ENCODE data around the gene TRIM3. TPM values are rescaled to one million over a fixed set of nuclear protein-coding genes. Genes with fewer than 3 reads are reported as not detected.

Gene TRIM3
- total and polyA plus RNA-seq, 5 experiments from 2014 or later, result 1.2 to 25.9 (median 2.4) TPM

DNA sequence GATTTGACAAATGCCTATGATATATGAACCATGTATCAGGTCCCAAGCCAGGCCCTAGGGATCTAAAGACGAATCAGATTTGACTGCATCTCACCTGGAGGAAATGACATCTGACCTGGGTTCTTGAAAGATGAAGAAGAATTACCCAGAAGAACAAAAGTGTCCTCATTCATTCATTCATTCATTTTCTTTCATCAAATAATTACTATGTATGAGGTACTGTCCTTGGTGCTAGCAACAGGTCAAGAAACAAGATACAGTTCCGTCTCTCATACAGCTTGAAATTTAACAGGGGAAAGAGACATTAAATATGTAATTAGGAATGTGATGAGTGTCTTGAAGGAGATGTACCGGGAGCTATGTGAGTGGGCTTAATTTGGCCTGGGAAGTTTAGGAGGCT, 53.1 kb downstream of the TRIM3 start:
- Mint-ChIP-seq H3K4me1 (peaks cover 8 to 12% (median 10%) of the 10 kb centered on the region in 4 donors), H3K36me3 (no peaks in the 10 kb centered on the region), H3K4me3 (peak overlapping the region in 3 of 10 donors; percentile 46 to 84 (median 62)), H3K27me3 (peaks cover 0 to 24% (median 2%) of the 10 kb centered on the region in 5 donors), H3K9me3 (no peaks in the 10 kb centered on the region), H3K27ac (peak overlapping the region in 5 of 10 donors; percentile 17 to 87 (median 53))
- ATAC-seq (no peak), DNase-seq (no peak)
- POLR2A ChIA-PET, result interaction anchor here (1.3 to 13.6 kb wide), 3 partner anchors 18 to 42 kb away, joined by 5 to 421 read pairs (median 161); partner anchors contain the start of gene SMPD1

DNA sequence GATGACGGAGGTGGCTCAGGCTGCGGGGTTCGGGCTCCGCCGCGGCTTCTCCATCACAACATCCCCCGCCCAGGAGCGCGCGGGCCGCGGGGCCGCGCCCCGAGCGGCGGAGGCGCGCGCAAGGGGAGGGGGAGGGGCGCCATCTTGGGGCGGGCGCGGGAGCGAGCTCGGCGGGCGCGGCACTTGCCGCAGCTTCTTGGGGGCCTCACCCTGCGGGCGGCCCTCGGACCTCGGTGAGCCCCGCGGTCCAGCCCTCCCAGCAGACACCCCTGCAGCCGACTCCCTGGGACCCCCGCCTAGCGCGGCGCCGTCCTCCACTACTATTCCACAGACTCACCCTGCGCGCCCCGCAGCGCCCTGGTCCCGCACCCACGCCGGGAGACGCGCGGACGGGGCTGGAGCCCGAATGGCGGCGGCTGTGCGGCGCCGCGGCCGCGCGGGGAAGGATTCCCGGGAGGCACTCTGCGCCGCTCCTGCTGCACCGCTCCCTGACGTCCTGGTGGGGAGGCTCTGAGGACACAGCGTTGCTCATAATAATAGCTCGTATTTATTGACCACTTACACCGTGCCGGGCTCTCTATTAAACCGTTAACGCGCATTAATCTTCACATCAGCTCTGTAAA, 54.6 kb downstream of the TRIM3 start, which contains the start of gene APBB1:
Gene APBB1 (minus strand): TSS at position 86 of the 623 bp plus-strand sequence. CDS start 7,747 bp downstream, outside the sequence.
- H3K4me1 Mint-ChIP-seq, result peaks cover 8 to 12% (median 10%) of the 10 kb centered on the region in 4 donors
- peak; percentile 63 to 85 (median 78) for DNase-seq
- no peaks in the 10 kb centered on the region for H3K9me3 Mint-ChIP-seq
- peaks cover 0 to 22% (median 2%) of the 10 kb centered on the region in 5 donors for H3K27me3 Mint-ChIP-seq
- peak within 1 kb of the TSS in 9 of 10 donors; percentile 76 to 89 (median 84) for H3K4me3 Mint-ChIP-seq
- ATAC-seq, result peak; percentile 64 to 73
- no peaks in the 10 kb centered on the region for H3K36me3 Mint-ChIP-seq
- peak within 1 kb of the TSS in 9 of 10 donors; percentile 84 to 92 (median 91) for H3K27ac Mint-ChIP-seq
- POLR2A ChIA-PET, result interaction anchor here (0.9 to 13.6 kb wide), 10 partner anchors 9 to 63 kb away, joined by 4 to 421 read pairs (median 10); partner anchors contain the start of gene SMPD1

DNA sequence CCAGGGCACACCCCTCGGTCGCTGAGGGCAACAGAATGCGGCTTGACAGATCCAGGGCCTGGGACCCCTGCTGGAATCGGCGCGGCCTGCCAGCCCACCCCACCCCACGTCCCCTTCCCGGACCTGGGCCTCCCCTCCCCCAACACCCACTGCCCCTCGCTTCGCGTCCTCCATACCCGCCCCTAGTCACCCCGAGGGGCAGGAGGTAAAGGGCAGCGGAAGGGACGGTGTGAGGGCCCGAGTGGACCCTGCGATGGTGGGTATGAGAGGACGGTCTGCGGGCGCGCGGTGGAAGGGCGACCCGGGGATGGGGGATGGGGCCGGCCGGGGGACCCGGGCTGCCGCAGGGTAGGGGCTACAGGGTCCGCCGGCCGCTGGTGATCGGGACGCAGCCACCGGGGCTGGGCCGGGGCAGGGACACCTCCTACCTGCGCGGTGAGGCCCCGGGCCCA, 55.2 kb downstream of the TRIM3 start:
- no peak overlapping the region for H3K27ac Mint-ChIP-seq
- POLR2A ChIA-PET, result interaction anchor here (1.0 to 13.6 kb wide), 9 partner anchors 8 to 40 kb away, joined by 5 to 421 read pairs (median 10); partner anchors contain the start of gene SMPD1
- peak overlapping the region in 1 of 10 donors; percentile 43 for H3K4me3 Mint-ChIP-seq
- H3K9me3 Mint-ChIP-seq, result no peaks in the 10 kb centered on the region
- peaks cover 7 to 12% (median 10%) of the 10 kb centered on the region in 4 donors for H3K4me1 Mint-ChIP-seq
- peak in 1 of 10 donors; percentile 23 for DNase-seq
- ATAC-seq, result peak in 1 of 2 donors; percentile 12
- peaks cover 0 to 18% (median 2%) of the 10 kb centered on the region in 5 donors for H3K27me3 Mint-ChIP-seq
- no peaks in the 10 kb centered on the region for H3K36me3 Mint-ChIP-seq

DNA sequence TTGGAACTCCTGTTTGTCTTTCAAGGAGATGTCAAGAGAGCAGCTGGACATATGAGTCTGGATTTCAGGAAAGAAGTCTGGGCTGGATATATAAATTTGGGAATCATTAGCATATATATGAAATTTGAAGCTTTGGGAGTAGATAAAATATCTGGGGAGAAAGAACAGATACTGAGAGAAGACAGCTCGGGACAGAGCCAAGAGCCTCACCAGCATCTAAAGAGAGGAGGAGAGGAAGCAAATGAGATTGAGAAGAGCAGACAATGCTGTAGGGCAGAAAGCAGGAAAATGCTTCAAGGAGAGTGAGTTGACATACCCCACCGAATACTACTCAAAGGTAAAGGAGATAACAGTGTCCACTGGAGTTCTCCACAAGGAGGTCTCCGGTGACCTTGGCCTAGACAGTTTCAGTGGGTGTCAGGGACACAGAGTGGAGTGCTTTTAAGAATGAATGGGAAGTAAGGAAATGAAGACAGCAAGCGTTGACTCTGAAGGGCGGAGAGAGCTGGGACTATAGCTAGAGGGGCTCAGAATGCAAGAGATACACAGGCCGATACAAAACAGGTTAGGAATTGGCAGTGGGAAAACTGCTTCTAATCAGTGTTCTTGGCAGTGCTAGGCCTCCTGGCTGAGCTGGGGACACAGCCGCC, 55.7 kb downstream of the TRIM3 start:
- Mint-ChIP-seq H3K27me3 (peaks cover 0 to 13% (median 0%) of the 10 kb centered on the region in 5 donors), H3K4me3 (no peak overlapping the region), H3K36me3 (no peaks in the 10 kb centered on the region), H3K27ac (no peak overlapping the region), H3K4me1 (peaks cover 9 to 12% (median 10%) of the 10 kb centered on the region in 4 donors), H3K9me3 (no peaks in the 10 kb centered on the region)
- ATAC-seq, result peak in 1 of 2 donors; percentile 3
- DNase-seq, result peak in 1 of 10 donors; percentile 29
- POLR2A ChIA-PET, result interaction anchor here (1.3 to 13.6 kb wide), 8 partner anchors 8 to 39 kb away, joined by 5 to 421 read pairs (median 10); partner anchors contain the start of gene SMPD1

DNA sequence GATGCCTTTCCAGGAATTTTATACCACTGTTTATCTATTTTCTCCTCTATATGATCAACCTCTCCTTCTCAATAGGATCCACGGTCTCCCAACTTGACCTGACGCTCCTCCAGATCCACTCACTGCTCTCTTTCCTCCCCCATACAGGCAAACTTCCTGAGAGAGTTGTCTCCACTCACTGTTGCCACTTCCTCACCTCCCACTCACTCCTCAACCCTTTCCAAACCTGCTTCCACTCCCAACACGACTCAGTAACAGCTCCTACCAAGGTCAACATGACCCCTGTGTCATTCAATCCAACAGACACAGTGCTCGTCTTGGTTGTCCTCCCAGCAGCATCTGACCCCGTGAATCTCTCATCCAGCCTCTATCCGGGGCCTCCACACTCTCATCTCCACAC, 57.9 kb downstream of the TRIM3 start:
- Mint-ChIP-seq H3K4me3 (no peak overlapping the region), H3K27ac (no peak overlapping the region)
- POLR2A ChIA-PET, result interaction anchor here (7.9 to 13.6 kb wide), 2 partner anchors 13 to 22 kb away, joined by 121 to 421 read pairs; partner anchors contain the start of gene SMPD1

DNA sequence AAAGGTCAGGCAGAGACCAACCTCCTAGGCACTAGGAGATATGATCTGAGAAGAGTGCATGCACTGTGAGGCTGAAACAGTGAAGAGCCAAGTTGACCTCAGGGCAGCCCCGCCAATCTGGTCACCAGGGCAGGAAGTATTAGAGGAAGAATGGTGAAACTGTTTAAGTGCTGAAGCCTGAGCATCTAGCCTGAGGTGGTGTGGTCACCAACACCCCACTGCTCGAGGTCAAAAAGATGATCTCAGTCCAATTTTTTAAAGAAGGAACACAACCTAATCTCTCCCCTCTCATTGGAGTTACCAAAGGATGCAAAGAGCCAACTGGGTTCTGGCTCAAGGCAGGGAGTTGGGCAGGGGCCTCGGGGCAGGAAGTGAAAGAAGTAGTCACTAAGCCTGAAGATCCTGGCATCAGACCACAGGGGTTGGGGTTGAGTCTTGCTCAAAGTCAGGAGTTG, 58.8 kb downstream of the TRIM3 start:
- H3K27ac Mint-ChIP-seq, result no peak overlapping the region
- H3K4me3 Mint-ChIP-seq, result no peak overlapping the region
- H3K9me3 Mint-ChIP-seq, result no peaks in the 10 kb centered on the region
- ATAC-seq (no peak), DNase-seq (peak in 1 of 10 donors; percentile 14)
- peaks cover 0 to 18% (median 6%) of the 10 kb centered on the region in 3 donors for H3K36me3 Mint-ChIP-seq
- H3K4me1 Mint-ChIP-seq, result peaks cover 6 to 23% (median 16%) of the 10 kb centered on the region in 4 donors
- POLR2A ChIA-PET, result interaction anchor here (2.1 to 13.6 kb wide), 3 partner anchors 12 to 36 kb away, joined by 16 to 421 read pairs (median 121); partner anchors contain the start of gene SMPD1
- no peaks in the 10 kb centered on the region for H3K27me3 Mint-ChIP-seq

More for the DNA sequence above, 57.9 kb downstream of the TRIM3 start:
- no peak for DNase-seq
- ATAC-seq, result no peak
- Mint-ChIP-seq H3K27me3 (peaks cover 0 to 3% (median 0%) of the 10 kb centered on the region in 5 donors), H3K36me3 (peaks cover 0 to 10% (median under 1%) of the 10 kb centered on the region in 3 donors), H3K9me3 (no peaks in the 10 kb centered on the region), H3K4me1 (peaks cover 8 to 22% (median 13%) of the 10 kb centered on the region in 4 donors)

DNA sequence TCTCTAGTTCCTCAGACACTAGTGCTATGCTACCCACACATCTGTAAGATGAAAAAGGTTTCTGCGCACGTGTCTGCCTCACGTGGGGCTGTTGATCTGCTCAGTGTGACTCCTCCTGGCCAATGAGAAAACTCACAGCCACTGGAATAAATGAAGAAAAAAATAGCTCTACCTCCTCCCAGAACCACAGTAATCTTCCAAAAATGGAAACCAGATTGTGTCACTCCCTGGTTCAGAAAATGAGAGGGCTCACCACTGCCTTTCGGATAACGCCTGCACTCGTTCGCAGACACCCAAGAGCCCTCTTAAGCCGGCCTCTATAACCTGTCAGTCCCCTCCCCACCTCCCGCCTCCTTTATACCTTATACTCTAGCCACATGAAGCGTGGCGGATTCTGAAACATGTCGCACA, 59.9 kb downstream of the TRIM3 start:
- peak; percentile 90 to 95 for ATAC-seq
- peak; percentile 39 to 89 (median 80) for DNase-seq
- POLR2A ChIA-PET, result interaction anchor here (1.0 to 13.6 kb wide), 7 partner anchors 11 to 235 kb away, joined by 3 to 421 read pairs (median 6); partner anchors contain the start of genes ARFIP2, SMPD1 and TIMM10B
- Mint-ChIP-seq H3K36me3 (peaks cover 5 to 28% (median 13%) of the 10 kb centered on the region in 3 donors), H3K4me3 (no peak overlapping the region), H3K27ac (no peak overlapping the region), H3K4me1 (peaks cover 0 to 27% (median 19%) of the 10 kb centered on the region in 4 donors), H3K27me3 (no peaks in the 10 kb centered on the region), H3K9me3 (no peaks in the 10 kb centered on the region)

DNA sequence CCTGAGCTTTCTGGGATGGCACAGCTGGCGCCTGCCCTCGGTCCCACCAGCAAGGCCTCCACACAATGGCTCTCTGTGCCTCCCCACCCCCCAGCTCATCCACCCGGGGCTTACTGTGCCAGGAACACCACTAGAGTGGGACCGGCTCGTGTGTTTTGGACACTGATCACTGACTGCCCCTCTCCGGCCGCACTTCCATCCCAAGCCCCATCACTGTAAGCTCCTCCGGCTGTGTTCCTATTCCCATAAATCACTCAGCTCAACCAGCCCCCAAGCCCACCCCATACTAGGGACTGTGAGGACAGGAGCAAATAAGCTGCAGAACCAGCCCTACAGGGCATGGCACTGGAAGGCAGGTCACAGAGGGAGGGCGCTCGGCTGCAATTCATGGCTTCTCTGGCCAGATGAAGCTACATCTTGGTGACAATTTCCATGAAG, 62.1 kb downstream of the TRIM3 start:
- ATAC-seq, result no peak
- H3K4me1 Mint-ChIP-seq, result peaks cover 18 to 43% (median 33%) of the 10 kb centered on the region in 4 donors
- peak overlapping the region in 6 of 10 donors; percentile 65 to 87 (median 78) for H3K27ac Mint-ChIP-seq
- DNase-seq, result no peak
- H3K27me3 Mint-ChIP-seq, result no peaks in the 10 kb centered on the region
- POLR2A ChIA-PET, result interaction anchor here (0.6 to 13.6 kb wide), 3 partner anchors 9 to 25 kb away, joined by 3 to 421 read pairs (median 121); partner anchors contain the start of gene SMPD1
- no peaks in the 10 kb centered on the region for H3K9me3 Mint-ChIP-seq
- peak overlapping the region in 5 of 10 donors; percentile 3 to 43 (median 30) for H3K4me3 Mint-ChIP-seq
- peaks cover 5 to 42% (median 16%) of the 10 kb centered on the region in 3 donors for H3K36me3 Mint-ChIP-seq

DNA sequence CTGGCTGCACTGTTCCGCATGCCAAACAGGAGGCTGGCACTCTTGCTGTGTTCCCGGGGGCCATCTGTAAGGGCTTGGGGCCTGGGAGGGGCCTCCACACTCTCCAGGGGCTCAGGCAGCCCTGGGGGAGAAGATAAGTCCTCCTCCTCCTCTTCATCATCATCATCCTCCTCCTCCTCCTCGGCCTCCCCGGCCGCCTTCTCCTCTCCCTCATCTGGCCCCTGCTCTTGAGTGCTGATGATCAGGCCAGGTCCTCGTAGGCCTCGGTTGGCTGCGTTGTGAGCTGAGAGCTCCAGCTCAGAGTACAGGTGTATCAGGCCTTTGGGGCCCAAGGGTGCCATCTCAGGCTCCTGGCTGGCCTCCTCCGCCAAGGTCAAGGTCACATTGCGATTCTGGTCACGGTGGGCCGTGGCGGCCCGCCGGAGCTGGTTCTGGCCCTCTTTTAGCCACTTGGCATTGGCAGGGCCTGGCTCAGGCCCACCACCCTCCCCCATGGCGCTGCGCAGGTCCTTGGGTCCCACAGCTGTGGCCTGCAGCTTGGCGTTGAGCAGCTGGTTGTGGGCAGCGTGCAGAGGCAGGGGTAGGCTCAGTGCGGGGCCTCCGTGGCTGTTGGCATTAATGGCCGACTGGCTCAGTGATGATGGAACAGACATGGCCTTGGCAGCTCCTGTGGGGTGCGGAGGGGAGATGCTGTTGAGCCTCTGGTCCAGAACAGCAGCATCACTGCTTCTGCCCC, 62.9 kb downstream of the TRIM3 start:
- peak overlapping the region in 5 of 10 donors; percentile 8 to 67 (median 30) for H3K4me3 Mint-ChIP-seq
- no peaks in the 10 kb centered on the region for H3K9me3 Mint-ChIP-seq
- ATAC-seq (no peak), DNase-seq (no peak)
- H3K36me3 Mint-ChIP-seq, result peaks cover 5 to 42% (median 16%) of the 10 kb centered on the region in 3 donors
- H3K27me3 Mint-ChIP-seq, result no peaks in the 10 kb centered on the region
- peak overlapping the region in 5 of 10 donors; percentile 65 to 87 (median 75) for H3K27ac Mint-ChIP-seq
- POLR2A ChIA-PET, result interaction anchor here (1.3 to 13.6 kb wide), 3 partner anchors 8 to 17 kb away, joined by 5 to 421 read pairs (median 121); partner anchors contain the start of genes APBB1 and SMPD1
- peaks cover 25 to 50% (median 41%) of the 10 kb centered on the region in 4 donors for H3K4me1 Mint-ChIP-seq

DNA sequence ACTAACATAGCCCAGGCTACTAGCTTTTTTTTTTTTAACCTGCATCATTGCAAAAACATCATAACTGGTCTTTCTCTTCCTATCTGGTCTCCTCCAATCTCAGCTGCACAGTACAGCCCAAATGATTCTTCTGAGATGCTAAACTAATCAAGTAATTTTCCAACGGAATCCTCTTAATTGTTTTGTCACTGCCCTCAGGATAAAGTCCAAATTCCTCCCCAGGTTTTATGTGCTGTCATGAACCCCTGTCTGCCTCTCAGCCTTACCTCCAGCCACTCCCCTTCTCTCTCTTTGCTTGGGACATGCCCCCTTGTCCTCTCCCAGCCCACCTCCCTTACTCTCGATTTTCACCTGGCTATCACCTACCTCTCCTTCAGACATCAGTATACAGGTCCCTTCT, 67.4 kb downstream of the TRIM3 start:
- ATAC-seq, result no peak
- no peak for DNase-seq
- H3K4me1 Mint-ChIP-seq, result peaks cover 53 to 85% (median 76%) of the 10 kb centered on the region in 4 donors

DNA sequence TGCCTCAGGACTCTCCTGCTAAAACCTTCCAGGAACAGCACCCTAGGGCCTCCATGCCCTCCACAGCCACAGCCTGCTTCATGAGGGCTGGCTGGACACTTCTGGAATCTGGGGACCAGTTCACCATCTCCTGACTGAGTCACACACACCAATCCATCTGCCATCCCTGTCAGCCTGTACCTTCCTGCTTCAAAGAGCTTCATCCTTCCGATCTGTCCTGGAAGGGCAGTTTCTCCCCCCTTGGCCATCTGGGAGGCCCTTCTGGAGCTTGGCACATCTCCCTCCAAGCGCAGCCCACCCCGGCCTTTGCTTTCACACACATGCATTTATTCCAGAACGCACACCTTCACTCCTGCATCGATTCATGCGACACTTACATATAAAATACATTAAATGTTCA, 67.9 kb downstream of the TRIM3 start:
- peaks cover 0 to 3% (median 0%) of the 10 kb centered on the region in 9 donors for H3K9me3 Mint-ChIP-seq
- H3K27me3 Mint-ChIP-seq, result peaks cover 0 to 2% (median 0%) of the 10 kb centered on the region in 5 donors
- H3K4me3 Mint-ChIP-seq, result peak overlapping the region in 9 of 10 donors; percentile 40 to 82 (median 74)
- peaks cover 56 to 90% (median 80%) of the 10 kb centered on the region in 4 donors for H3K4me1 Mint-ChIP-seq
- POLR2A ChIA-PET, result interaction anchor here (1.4 to 10.3 kb wide), 6 partner anchors 11 to 206 kb away, joined by 3 to 421 read pairs (median 58); partner anchors contain the start of genes APBB1, SMPD1 and TAF10
- ATAC-seq (no peak), DNase-seq (no peak)
- H3K36me3 Mint-ChIP-seq, result peaks cover 5 to 37% (median 19%) of the 10 kb centered on the region in 3 donors
- peak overlapping the region; percentile 86 to 99 (median 92) for H3K27ac Mint-ChIP-seq

More for the DNA sequence above, 67.4 kb downstream of the TRIM3 start:
- POLR2A ChIA-PET, result interaction anchor here (1.4 to 10.3 kb wide), 6 partner anchors 8 to 206 kb away, joined by 3 to 421 read pairs (median 58); partner anchors contain the start of genes APBB1, SMPD1 and TAF10
- Mint-ChIP-seq H3K4me3 (peak overlapping the region; percentile 9 to 82 (median 72)), H3K36me3 (peaks cover 5 to 38% (median 16%) of the 10 kb centered on the region in 3 donors), H3K9me3 (peaks cover 0 to 3% (median 0%) of the 10 kb centered on the region in 9 donors), H3K27ac (peak overlapping the region; percentile 86 to 99 (median 92)), H3K27me3 (peaks cover 0 to 2% (median 0%) of the 10 kb centered on the region in 5 donors)
